GM19099 (cell line): ENCODE measurements around the gene RPL18A.

Experiments used
- POLR2A ChIP-seq: IDR thresholded peaks from 3 replicates; pipeline ENCODE4 v1.6.1; 2011; ENCODE audit warnings: low read depth; ENCODE audit not compliant: insufficient read length; ENCODE audit errors: extremely low read depth

The RPL18A gene

GRCh38 chr19:17855280-17856152 lies 4.2 kb upstream of the RPL18A start:
- TF ChIP-seq POLR2A = no peak

GRCh38 chr19:17860331-17860992 lies 752 bp downstream of the RPL18A start:
- no peak for TF ChIP-seq POLR2A

GRCh38 chr19:17860993-17861360 lies 1.3 kb downstream of the RPL18A start:
- no peak for TF ChIP-seq POLR2A

- peak; percentile 18 for TF ChIP-seq POLR2A
Observed at GRCh38 chr19:17861542-17862402, 2.1 kb downstream of the RPL18A start.

DNA sequence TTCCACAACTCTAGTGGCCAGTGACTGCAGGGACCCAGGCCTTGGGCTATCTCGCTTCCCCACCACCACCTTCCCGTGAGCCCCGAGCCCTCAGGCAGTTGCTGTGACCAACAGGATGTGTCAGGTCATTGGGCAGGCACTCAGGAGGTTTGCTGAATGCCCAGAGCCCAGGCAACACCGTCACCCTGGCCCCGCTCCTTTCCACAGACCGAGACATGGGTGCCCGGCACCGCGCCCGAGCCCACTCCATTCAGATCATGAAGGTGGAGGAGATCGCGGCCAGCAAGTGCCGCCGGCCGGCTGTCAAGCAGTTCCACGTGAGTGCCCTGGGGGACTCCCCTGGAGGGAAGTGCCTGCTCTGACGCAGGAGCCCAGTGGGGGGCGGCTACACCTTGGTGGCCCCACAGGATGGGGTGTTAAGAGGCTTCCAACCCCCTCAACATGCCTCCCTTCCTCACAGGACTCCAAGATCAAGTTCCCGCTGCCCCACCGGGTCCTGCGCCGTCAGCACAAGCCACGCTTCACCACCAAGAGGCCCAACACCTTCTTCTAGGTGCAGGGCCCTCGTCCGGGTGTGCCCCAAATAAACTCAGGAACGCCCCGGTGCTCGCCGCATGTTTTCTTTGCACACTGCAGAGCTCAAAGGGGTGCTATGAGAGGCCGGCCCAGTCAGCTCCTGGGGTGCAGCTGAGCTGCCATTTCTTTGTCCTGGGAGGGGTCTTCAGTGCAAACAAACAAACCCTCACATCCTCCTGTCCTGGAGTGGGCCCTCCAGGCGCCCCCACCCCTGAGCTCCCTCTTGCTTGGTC lies 3.2 kb downstream of the RPL18A start:
- no peak for TF ChIP-seq POLR2A

DNA sequence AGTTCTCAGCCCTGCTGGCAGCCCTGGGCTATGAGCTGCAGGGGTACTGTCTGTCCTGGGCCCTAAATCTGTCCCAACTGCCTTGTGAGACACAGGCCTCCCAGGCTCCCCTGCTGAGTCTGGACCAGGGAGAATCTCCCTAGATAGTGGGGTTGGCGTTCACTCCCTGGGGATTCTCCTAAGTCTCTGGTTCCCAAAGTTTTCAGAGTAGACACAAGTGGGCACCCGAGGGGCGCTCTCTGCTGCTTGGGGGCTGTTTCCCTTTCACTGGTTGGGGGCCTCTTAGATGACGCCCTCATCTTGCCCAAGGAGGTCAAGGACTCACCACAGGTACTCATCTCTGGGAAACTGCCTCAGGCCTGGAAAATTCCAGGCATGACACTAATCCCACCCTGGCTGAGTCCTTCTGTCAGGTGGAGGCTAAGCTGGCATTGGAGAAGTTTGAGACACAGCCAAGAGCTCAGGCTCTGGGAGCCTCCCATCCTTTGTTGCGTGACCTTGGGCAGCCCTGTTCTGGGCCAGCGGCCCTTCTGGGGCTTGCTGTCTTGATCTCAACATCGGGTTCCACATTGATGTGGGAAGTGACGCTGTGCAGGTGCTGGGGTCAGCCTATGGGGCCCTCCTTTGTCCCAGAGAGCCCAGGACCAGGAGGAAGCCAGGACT lies 3.9 kb downstream of the RPL18A start:
- no peak for TF ChIP-seq POLR2A

- TF ChIP-seq POLR2A = peak; percentile 54
Observed at GRCh38 chr19:17865364-17866311, 5.9 kb downstream of the RPL18A start.

GRCh38 chr19:17866312-17866963 lies 6.7 kb downstream of the RPL18A start:
- TF ChIP-seq POLR2A = no peak

- TF ChIP-seq POLR2A = no peak
Observed at GRCh38 chr19:17866964-17867486, 7.3 kb downstream of the RPL18A start.

DNA sequence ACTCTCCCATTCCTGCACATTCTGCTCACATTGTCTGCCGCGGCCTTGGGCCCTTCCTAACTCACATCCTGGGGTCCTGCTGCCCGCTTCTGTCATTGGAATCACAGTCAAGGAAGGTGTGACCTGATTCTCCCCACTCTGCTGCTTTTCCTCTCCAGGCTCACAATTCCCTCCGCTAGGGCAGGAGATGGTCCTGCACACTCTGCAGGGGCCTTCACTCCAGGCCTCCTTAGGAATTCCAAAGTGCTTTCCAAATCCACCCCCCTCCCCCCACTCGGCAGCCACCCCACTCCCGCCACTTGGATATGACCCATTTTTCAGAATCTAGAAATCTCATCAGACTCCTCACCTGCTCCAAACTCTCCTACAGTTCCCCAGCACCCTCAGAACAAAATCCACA lies 9.0 kb downstream of the RPL18A start:
- no peak for TF ChIP-seq POLR2A

DNA sequence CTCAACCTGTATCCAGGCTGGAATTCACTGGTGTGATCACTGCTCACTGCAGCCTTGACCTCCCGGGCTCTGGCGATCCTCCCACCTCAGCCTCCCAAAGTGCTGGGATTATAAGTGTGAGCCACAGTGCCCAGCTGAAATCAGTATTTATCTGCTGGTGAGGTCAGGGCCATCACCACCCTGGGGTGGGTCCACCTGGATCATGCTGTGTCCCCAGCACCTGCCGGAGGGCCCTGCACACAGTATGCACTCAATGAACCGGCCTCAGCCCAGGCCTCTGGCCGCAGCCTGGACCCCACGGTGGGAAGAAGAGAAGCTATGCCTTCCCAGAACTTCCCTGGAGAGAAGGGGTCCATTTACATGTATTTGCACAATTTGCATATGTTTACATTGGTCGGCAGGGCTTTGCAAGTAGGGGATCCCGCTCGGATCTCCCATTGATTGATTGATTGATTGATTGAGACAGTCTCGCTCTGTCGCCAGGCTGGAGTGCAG lies 9.5 kb downstream of the RPL18A start:
- TF ChIP-seq POLR2A = no peak
